ENCODE measurements around the gene GIMAP8.

DNA sequence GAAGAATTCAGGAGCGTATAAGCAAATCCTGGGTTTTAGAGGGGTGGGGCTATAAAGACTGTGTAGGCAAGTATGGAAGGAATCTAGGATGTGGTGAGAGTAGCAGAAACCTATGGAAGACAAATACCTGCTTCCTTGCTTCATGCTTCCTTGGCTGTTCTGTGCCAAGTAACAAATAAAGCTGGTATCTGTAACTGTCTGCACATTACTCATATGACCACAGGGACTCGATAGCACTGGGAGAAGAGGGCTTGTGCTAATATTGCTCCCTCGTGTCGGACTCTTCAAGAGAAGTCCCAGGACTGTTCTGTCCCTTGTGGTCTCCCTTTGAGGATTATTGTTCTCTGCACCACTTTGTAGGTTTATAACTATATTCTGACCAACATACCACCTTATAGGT is 52.7 kb downstream of the GIMAP8 start:
- TF ChIP-seq, protein P1, sequence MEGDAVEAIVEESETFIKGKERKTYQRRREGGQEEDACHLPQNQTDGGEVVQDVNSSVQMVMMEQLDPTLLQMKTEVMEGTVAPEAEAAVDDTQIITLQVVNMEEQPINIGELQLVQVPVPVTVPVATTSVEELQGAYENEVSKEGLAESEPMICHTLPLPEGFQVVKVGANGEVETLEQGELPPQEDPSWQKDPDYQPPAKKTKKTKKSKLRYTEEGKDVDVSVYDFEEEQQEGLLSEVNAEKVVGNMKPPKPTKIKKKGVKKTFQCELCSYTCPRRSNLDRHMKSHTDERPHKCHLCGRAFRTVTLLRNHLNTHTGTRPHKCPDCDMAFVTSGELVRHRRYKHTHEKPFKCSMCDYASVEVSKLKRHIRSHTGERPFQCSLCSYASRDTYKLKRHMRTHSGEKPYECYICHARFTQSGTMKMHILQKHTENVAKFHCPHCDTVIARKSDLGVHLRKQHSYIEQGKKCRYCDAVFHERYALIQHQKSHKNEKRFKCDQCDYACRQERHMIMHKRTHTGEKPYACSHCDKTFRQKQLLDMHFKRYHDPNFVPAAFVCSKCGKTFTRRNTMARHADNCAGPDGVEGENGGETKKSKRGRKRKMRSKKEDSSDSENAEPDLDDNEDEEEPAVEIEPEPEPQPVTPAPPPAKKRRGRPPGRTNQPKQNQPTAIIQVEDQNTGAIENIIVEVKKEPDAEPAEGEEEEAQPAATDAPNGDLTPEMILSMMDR (IDR thresholded peaks at IDR 0.05) = no peak
- TF ChIP-seq POLR2AphosphoS5 (IDR thresholded peaks at IDR 0.05; ENCODE audit: low read depth, low read length) = no peak
